Endothelial cell of umbilical vein (primary cell): ENCODE results near the gene INTS1. TPM values are rescaled to one million over a fixed set of nuclear protein-coding genes. Genes with fewer than 3 reads are reported as not detected.

Source experiments
- BruUV-seq: library from RNA; stranded (reverse); fragments of 400-500 nt; replicated peaks from 2 replicates; lab custom pipeline; 2021; lab: Mats Ljungman, UMichigan
- CTCF ChIA-PET: fragments of 300-600, 350-600 bp; sonication (Branson Sonifier 250); formaldehyde crosslinking; loops from one replicate; lab custom pipeline; 2021; ENCODE audit warnings: antibody characterized with exemption, inconsistent platforms; lab: Charles Lee
- POLR2A ChIA-PET: fragments of 300-600, 350-600 bp; sonication (Branson Sonifier 250); formaldehyde crosslinking; loops from one replicate; lab custom pipeline; 2021; ENCODE audit warnings: antibody characterized with exemption, inconsistent platforms; lab: Charles Lee
- DNase-seq: peaks from one replicate; pipeline ENCODE4 v3.0.0-alpha.2; 2011; ENCODE audit warnings: low read depth, low spot score
- FAIRE-seq: peaks from 2 replicates; lab custom pipeline; 2011; peaks lifted over from hg19 to GRCh38; lab: Jason Lieb, UNC
- H2AFZ ChIP-seq: 2 replicates; pipeline ENCODE4 v1.6.0; 2012; ENCODE audit warnings: low read depth, low read length, control low read depth, inconsistent platforms
- H3K27ac ChIP-seq: 2 replicates; pipeline ENCODE4 v1.5.1; 2011; ENCODE audit warnings: low read depth, mild to moderate bottlenecking, control low read depth, low read length, moderate library complexity; ENCODE audit not compliant: insufficient read depth
- H3K27me3 ChIP-seq, 2 experiments: 2 replicates each; pipeline versions ENCODE4 v1.6.0 to v1.6.1; 2011; ENCODE audit warnings: low read length in 2 of 2, mixed read lengths in 1 of 2; ENCODE audit not compliant: control insufficient read depth in 2 of 2, insufficient read depth in 2 of 2
- H3K36me3 ChIP-seq, 2 experiments: 2 replicates in 1 of 2; 3 replicates in 1 of 2; pipeline ENCODE4 v1.5.1; 2011; ENCODE audit warnings: low read length in 2 of 2, mild to moderate bottlenecking in 1 of 2, moderate library complexity in 1 of 2; ENCODE audit not compliant: control insufficient read depth in 2 of 2, insufficient read depth in 2 of 2; ENCODE audit errors: extremely low read depth in 1 of 2
- H3K4me1 ChIP-seq: 3 replicates; pipeline ENCODE4 v1.5.1; 2011; ENCODE audit warnings: mild to moderate bottlenecking, low read length; ENCODE audit not compliant: control insufficient read depth, insufficient read depth; ENCODE audit errors: extremely low read depth
- H3K4me2 ChIP-seq: 2 replicates; pipeline ENCODE4 v1.6.1; 2011; ENCODE audit warnings: low read length, control low read depth, mixed read lengths; ENCODE audit not compliant: insufficient read depth
- H3K4me3 ChIP-seq, 3 experiments: fragments of 200-600 bp in 1 of 3; sonication (generic), shearing (Covaris generic) in 1 of 3; replicated peaks in 1 of 3; 2 replicates each; pipeline ENCODE4 v1.5.1; 2011 to 2016; ENCODE audit warnings: control low read depth in 3 of 3, low read length in 3 of 3, mild to moderate bottlenecking in 2 of 3, inconsistent platforms in 1 of 3, low read depth in 1 of 3, moderate library complexity in 1 of 3; ENCODE audit not compliant: insufficient read depth in 1 of 3
- H3K79me2 ChIP-seq: 2 replicates; pipeline ENCODE4 v1.6.0; 2012; ENCODE audit warnings: low read length, inconsistent platforms; ENCODE audit not compliant: control insufficient read depth, insufficient read depth
- H3K9ac ChIP-seq: replicated peaks from 2 replicates; pipeline ENCODE3; 2011; ENCODE audit warnings: low read length, control low read depth; ENCODE audit not compliant: insufficient read depth; ENCODE audit errors: extremely low read depth
- H3K9me1 ChIP-seq: replicated peaks from 3 replicates; pipeline ENCODE4 v1.6.0; 2011; ENCODE audit warnings: mild to moderate bottlenecking, low read length; ENCODE audit not compliant: control insufficient read depth, insufficient read depth; ENCODE audit errors: extremely low read depth
- H3K9me3 ChIP-seq: replicated peaks from 2 replicates; pipeline ENCODE4 v1.5.1; 2012; ENCODE audit warnings: low read length, inconsistent platforms; ENCODE audit not compliant: control insufficient read depth, insufficient read depth
- H4K20me1 ChIP-seq: replicated peaks from 2 replicates; pipeline ENCODE3; 2011; ENCODE audit warnings: mild to moderate bottlenecking, low read length; ENCODE audit not compliant: control insufficient read depth, insufficient read depth; ENCODE audit errors: extremely low read depth
- CTCF ChIP-seq, 2 donors: IDR thresholded peaks; 1 replicate in 1 of 2; 2 replicates in 1 of 2; pipeline ENCODE4 v1.5.1; 2011; ENCODE audit warnings: low read length in 2 of 2, mild to moderate bottlenecking in 2 of 2, moderate library complexity in 2 of 2, control low read depth in 1 of 2, inconsistent platforms in 1 of 2, low read depth in 1 of 2; ENCODE audit not compliant: insufficient read depth in 1 of 2; ENCODE audit errors: extremely low read depth in 1 of 2
- FOS ChIP-seq: IDR thresholded peaks from 2 replicates; pipeline ENCODE4 v1.6.1; 2011; ENCODE audit warnings: mild to moderate bottlenecking, low read length, moderate library complexity, borderline replicate concordance; ENCODE audit not compliant: insufficient read depth
- JUN ChIP-seq: IDR thresholded peaks from 2 replicates; pipeline ENCODE4 v1.6.1; 2011; ENCODE audit warnings: borderline replicate concordance, low read depth; ENCODE audit not compliant: insufficient read length, insufficient read depth
- POLR2AphosphoS5 ChIP-seq: IDR thresholded peaks from 2 replicates; pipeline ENCODE4 v1.6.1; 2012; ENCODE audit warnings: low read depth, mild to moderate bottlenecking, control low read depth, low read length, moderate library complexity; ENCODE audit not compliant: insufficient read depth
- dilution Hi-C: fragments of 300-500 bp; cut with MboI; formaldehyde crosslinking; loops from one replicate; pipeline ENCODE4 v1.15.0; 2019; ENCODE audit warnings: low sequenced_read_pairs; ENCODE audit not compliant: extremely low pct_ligation_motif_present
- intact Hi-C: fragments of 100-400 bp; cut with micrococcal nuclease; formaldehyde crosslinking; loops from one replicate; pipeline ENCODE4 v1.10.0; 2022
- polyA plus RNA-seq, 4 experiments: library from polyadenylated mRNA; depleted of rRNA in 3 of 4; stranded (reverse) in 3 of 4; unstranded in 1 of 4; fragments of >200 nt; gene quantifications; 2 replicates each; pipeline versions ENCODE4 v1.2.1 to v1.2.3, GENCODE V29; 2011 to 2012; ENCODE audit warnings: missing spikeins in 1 of 4
- total RNA-seq: library from RNA; stranded (reverse); gene quantifications from 2 replicates; pipeline ENCODE4 v1.2.3, GENCODE V29; 2021
- TF ChIP-seq, protein P1 (sequence below): IDR thresholded peaks from 2 replicates; pipeline ENCODE4 v1.6.1; 2011; ENCODE audit not compliant: insufficient read depth, insufficient read length

Gene INTS1
- total and polyA plus RNA-seq, 2 donors (not counting 3 experiments of a cell fraction or from before 2014, with no cell fraction given): 57.8 to 116 TPM

- dilution Hi-C loops (no loop called here), intact Hi-C loops (no loop called here)
- ChIA-PET POLR2A (no interaction called here), CTCF (no interaction called here)
- no peak overlapping the region for H3K9ac ChIP-seq
- no peak for FAIRE-seq
- no peaks in the 10 kb centered on the region for H4K20me1 ChIP-seq
- TF ChIP-seq CTCF (IDR thresholded peaks at IDR 0.05; ENCODE audit: extremely low read depth in 1 of 2, insufficient read depth in 1 of 2, low read depth in 1 of 2, low read length in 2 of 2) (no peak), FOS (no peak), JUN (no peak), POLR2AphosphoS5 (no peak)
- TF ChIP-seq, protein P1, sequence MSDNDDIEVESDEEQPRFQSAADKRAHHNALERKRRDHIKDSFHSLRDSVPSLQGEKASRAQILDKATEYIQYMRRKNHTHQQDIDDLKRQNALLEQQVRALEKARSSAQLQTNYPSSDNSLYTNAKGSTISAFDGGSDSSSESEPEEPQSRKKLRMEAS: no peak
- H3K9me1 ChIP-seq: no peaks in the 10 kb centered on the region
- no peak for DNase-seq
- H3K4me2 ChIP-seq: no peak overlapping the region
- H3K36me3 ChIP-seq: peaks cover 6 to 31% of the 10 kb centered on the region in 2 experiments
- H3K27me3 ChIP-seq: no peaks in the 10 kb centered on the region
- no peaks in the 10 kb centered on the region for H3K79me2 ChIP-seq
- no peak overlapping the region for H3K27ac ChIP-seq
- H3K4me1 ChIP-seq: no peaks in the 10 kb centered on the region
- no TSS peak for BruUV-seq
- H3K4me3 ChIP-seq: no peak overlapping the region
- no peak overlapping the region for H2AFZ ChIP-seq
- H3K9me3 ChIP-seq: no peaks in the 10 kb centered on the region
Measured at GRCh38 chr7:1468643-1469298, 35.4 kb downstream of the INTS1 start.
